GM18861 (cell line): ENCODE results near the gene KRT34.
"Not testable (repeated sequence)": the region's sequence is repeated elsewhere in the genome, so short reads cannot be mapped to it uniquely, and the experiment has no call there.

Experiments used
- ATAC-seq: cut with Tn5 transposase; IDR thresholded peaks from one replicate; pipeline ENCODE4 v1.9.1; 2021; ENCODE audit not compliant: unreplicated experiment

KRT34 gene

GRCh38 chr17:41381943-41382342, at the start of gene KRT34:
TSS of gene KRT34 (minus strand) at chr17:41382306. CDS start at chr17:41382246, 60 bp downstream.
- not testable (repeated sequence) for ATAC-seq

GRCh38 chr17:41430376-41430775, 48.3 kb upstream of the KRT34 start:
- ATAC-seq: not testable (repeated sequence)

GRCh38 chr17:41429667-41430066, 47.6 kb upstream of the KRT34 start:
- no peak for ATAC-seq

GRCh38 chr17:41428591-41429291, 46.6 kb upstream of the KRT34 start:
- no peak for ATAC-seq

- no peak for ATAC-seq
These were observed 42.1 kb upstream of the KRT34 start, which contains the start of gene KRT37 for GRCh38 chr17:41424111-41424635. TSS of gene KRT37 (minus strand) at chr17:41424585. CDS start at chr17:41424523, 62 bp downstream.

GRCh38 chr17:41422586-41422985, 40.5 kb upstream of the KRT34 start:
- not testable (repeated sequence) for ATAC-seq

GRCh38 chr17:41421617-41422016, 39.5 kb upstream of the KRT34 start:
- no peak for ATAC-seq

GRCh38 chr17:41421116-41421515, 39.0 kb upstream of the KRT34 start:
- no peak for ATAC-seq

GRCh38 chr17:41420134-41420533, 38.0 kb upstream of the KRT34 start:
- ATAC-seq: no peak

GRCh38 chr17:41419716-41420115, 37.6 kb upstream of the KRT34 start:
- ATAC-seq: no peak

- ATAC-seq: no peak
These were observed 36.2 kb upstream of the KRT34 start for GRCh38 chr17:41418116-41418860.

- no peak for ATAC-seq
These were observed 35.5 kb upstream of the KRT34 start for GRCh38 chr17:41417576-41418015.

- ATAC-seq: no peak
These were observed 35.0 kb upstream of the KRT34 start for GRCh38 chr17:41417127-41417526.

- ATAC-seq: no peak
These were observed 34.4 kb upstream of the KRT34 start for GRCh38 chr17:41416479-41416878.

GRCh38 chr17:41415833-41416335, 33.8 kb upstream of the KRT34 start:
- no peak for ATAC-seq

- ATAC-seq: no peak
These were observed 33.3 kb upstream of the KRT34 start for GRCh38 chr17:41415411-41415810.

GRCh38 chr17:41413982-41414381, 31.9 kb upstream of the KRT34 start:
- ATAC-seq: no peak

GRCh38 chr17:41413353-41413957, 31.3 kb upstream of the KRT34 start:
- no peak for ATAC-seq

GRCh38 chr17:41411072-41411840, 29.1 kb upstream of the KRT34 start:
- ATAC-seq: no peak

- no peak for ATAC-seq
These were observed 25.1 kb upstream of the KRT34 start for GRCh38 chr17:41407226-41407625.

- ATAC-seq: no peak
These were observed 24.1 kb upstream of the KRT34 start for GRCh38 chr17:41406205-41406604.
